ENCODE results near the gene PAWR.
"Not testable (repeated sequence)": the region's sequence is repeated elsewhere in the genome, so short reads cannot be mapped to it uniquely, and the experiment has no call there.

PAWR gene

GRCh38 chr12:79686171-79686570, 4.6 kb downstream of the PAWR start:
- DNase-seq, result no peak

DNA sequence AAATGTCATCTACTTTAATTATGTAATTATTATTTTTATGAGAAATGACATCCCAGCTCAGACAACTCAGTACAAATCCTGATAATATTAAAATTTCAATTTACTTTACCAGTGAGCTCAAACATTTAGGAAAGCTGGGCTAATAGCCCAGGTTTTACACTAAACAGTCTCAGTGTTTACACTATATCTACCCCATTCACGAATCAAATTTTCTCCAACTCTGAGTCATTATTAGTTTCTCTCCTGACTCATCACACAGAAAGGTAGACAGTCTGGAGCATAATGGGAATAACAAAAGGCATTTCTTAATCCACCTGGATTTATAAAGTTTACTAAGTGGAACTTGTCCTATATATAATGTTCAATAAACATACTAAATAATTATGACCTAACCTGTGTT, 5.7 kb downstream of the PAWR start:
- no peak for DNase-seq

GRCh38 chr12:79684338-79684737, 6.4 kb downstream of the PAWR start:
- not testable (repeated sequence) for DNase-seq

DNA sequence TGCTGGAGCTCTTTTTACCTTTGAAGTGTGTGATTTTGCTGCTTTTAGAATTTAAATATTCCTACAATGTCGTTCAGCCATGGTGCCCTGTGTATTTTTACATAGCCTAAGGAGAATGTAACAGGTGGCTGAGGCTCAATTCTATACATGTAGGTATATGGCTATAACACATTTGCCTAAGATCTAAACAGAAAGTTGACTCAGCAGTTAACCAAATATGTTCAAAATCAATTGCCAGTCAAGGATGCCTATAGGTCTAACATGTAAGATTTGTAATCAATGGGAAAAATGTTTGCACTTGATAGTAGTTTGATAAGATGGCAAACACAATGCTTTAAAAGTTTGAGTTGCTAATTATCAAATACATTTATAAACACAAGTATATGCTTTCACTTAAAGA, 8.2 kb downstream of the PAWR start:
- no peak for DNase-seq

- no peak for DNase-seq
Measured at GRCh38 chr12:79681008-79681590, 9.7 kb downstream of the PAWR start.

DNA sequence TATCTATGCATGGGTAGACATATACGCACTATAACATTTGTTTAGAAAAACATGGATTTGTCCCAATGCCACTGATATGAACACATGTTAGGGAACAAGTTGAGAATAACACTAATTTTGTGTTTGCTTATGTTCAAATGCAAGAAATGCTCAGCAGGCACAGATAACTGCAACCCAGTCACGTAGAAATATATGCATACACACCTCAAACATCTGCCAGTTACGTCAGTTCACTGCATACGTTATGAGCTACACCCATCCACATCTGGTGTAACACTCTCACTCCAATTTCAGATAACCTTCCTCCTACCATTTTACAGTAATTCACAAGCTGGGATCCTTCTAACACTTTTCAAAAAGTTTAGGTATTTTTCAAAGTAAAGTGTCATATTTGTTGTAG, 10.7 kb downstream of the PAWR start:
- DNase-seq, result no peak

DNA sequence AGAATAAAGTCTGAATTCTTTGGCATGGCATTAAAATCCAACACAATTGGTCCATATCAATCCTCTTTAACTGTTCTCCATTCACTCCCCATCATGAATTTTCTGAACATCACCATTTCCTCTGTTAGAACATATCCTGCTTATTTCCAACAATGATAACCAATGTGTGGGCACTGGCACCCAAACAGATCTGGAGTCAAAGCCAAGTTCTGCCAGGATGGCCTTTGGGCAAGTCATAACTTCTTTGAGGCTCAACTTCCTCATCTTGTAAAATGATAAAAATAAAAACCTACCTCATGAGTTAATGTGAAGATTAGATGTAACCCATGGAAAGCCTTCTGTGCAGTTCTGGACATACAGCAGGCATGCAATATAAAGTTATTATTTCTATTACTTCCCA, 12.5 kb downstream of the PAWR start:
- DNase-seq, result no peak

DNA sequence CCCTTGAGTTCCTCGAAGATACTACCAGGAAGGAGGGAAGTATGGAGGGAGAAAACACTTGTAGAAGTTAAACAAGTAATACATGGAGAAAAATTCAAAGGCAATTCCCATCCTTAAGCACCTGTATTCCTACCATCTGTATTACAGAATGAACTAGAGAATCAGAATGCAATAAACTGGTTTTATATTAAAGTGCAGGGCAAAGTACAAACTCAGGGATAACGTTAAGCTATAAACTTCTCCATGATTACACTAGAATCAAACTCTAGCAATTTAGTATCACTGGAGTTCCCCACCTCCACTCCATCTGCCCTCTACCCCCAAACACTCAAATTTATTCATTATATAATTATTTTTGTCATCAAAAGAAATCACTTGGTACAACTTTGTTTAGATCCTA, 13.1 kb downstream of the PAWR start:
- DNase-seq, result no peak

GRCh38 chr12:79676579-79676978, 14.2 kb downstream of the PAWR start:
- no peak for DNase-seq

GRCh38 chr12:79674629-79675028, 16.1 kb downstream of the PAWR start:
- peak; percentile 18 for DNase-seq

GRCh38 chr12:79673354-79673753, 17.4 kb downstream of the PAWR start:
- DNase-seq, result peak; percentile 45

- no peak for DNase-seq
Measured at GRCh38 chr12:79668113-79668512, 22.7 kb downstream of the PAWR start.

- DNase-seq, result no peak
Measured at GRCh38 chr12:79665212-79665887, 25.4 kb downstream of the PAWR start.

- DNase-seq, result no peak
Measured at GRCh38 chr12:79664518-79664917, 26.2 kb downstream of the PAWR start.

GRCh38 chr12:79662046-79662811, 28.5 kb downstream of the PAWR start:
- no peak for DNase-seq

- DNase-seq, result no peak
Measured at GRCh38 chr12:79661629-79662028, 29.1 kb downstream of the PAWR start.

DNA sequence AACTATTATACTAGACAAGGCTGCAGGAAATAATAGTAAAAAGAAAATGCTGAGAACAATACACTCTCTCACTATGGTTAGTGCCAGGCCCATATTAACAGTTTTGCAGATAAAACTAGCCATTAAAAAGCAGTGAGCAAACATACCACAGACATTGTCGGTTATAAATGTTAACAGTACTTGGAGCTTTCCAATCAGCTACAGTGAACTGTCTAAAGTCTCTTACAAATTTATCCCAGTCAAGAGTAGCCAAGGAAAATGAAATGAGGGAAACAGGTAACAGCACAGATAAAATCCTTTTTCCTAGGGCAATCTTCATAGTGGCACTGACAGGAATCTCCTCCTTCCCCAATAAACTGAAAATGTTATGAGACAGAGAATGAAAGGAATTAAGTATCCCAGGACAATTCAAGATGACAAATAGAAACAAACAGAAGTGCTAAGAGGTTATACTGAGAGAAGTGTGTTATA, 30.8 kb downstream of the PAWR start:
- no peak for DNase-seq

- DNase-seq, result no peak
Measured at GRCh38 chr12:79658221-79658620, 32.5 kb downstream of the PAWR start.

DNA sequence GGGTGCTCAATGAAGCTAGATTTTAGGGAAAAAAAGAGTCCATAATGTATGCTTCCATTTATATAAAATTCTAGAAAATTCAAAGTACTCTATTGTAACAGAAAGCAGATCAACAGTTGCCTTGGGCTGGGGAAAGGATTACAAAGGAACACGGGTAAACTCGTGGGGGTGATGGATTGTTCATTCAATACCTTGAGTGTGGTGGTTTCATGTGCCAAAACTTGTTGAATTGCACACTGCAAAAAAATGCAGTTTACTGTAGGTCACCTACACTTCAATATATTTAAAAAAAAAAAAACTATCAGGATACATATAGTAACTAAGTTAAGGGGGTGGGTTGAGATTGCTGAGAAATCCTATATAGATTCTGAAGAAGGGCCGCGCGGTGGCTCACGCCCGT, 33.6 kb downstream of the PAWR start:
- no peak for DNase-seq

DNA sequence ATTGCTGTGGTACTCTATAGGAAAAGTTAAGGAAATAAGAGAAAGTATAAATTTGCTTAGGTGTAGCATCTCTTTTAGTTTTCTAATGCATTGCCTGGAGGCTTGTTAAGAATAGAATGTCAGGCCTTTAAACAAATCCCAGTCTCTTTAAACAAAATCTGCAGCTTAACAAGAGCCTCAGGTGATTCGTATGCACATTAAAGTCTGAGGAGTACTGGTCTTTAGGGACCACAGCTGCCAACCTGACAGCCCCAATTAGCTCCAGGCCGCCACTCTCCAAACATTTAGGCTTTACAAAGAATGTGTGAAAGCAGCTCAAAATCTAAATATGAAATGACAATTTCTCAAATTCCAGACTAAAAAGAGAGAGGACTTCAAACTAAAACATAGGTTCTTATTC, 35.7 kb downstream of the PAWR start:
- DNase-seq, result no peak

GRCh38 chr12:79652521-79652920, 38.2 kb downstream of the PAWR start:
- no peak for DNase-seq

DNA sequence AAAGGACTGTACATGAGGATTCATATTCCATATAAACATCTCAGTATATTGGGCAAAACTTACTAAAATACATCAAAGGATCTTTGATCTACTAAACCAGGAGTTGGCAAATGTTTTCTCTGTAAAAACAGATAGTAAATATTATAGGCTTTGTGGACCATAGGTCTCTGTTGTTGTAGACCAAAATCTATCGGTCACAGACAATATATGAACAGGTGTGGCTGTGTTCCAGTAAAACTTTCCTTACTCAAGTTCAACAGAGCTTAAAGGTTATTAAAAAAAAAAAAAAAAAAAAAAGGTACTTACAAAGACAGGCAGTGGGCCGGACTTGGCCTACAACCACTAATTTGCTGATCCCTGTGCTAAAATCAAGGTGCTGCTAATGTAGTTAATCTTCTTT, 40.3 kb downstream of the PAWR start:
- DNase-seq, result no peak

DNA sequence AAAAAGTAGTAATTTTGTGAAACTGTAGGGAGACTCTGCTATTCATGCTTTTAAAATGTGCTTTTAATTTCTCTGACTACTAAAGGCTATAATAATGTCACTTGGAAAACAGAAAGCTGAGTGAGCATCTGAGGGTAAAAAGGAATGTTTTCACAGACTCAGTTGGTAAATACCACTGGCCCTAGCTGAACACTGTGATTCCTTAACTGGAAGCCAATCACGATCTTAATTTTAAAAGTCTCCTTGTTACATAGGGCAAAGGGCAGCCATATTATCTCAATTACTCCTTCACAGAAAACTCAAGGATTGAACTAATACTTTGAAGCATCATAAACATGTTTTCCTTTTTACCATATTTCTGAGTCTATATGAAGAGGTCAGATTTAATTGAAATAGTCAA, 41.9 kb downstream of the PAWR start:
- no peak for DNase-seq

- not testable (repeated sequence) for DNase-seq
Measured at GRCh38 chr12:79646843-79647242, 43.9 kb downstream of the PAWR start.
